GM23248 (cell line): ENCODE data around the gene PDE4C. TPM values are rescaled to one million over a fixed set of nuclear protein-coding genes. Genes with fewer than 3 reads are reported as not detected.
"Not testable (repeated sequence)": the region's sequence is repeated elsewhere in the genome, so short reads cannot be mapped to it uniquely, and the experiment has no call there.

Experiments used
- DNase-seq: peaks from one replicate; pipeline ENCODE4 v3.0.0-alpha.2; 2015
- H2AFZ ChIP-seq: fragments of 200-600 bp; sonication (generic); 2 replicates; pipeline ENCODE4 v1.6.1; 2016; ENCODE audit warnings: antibody characterized with exemption
- H3F3A ChIP-seq: fragments of 200-600 bp; sonication (generic); 2 replicates; pipeline ENCODE4 v1.6.1; 2016; ENCODE audit warnings: mild to moderate bottlenecking, antibody characterized with exemption, mixed run types; ENCODE audit not compliant: insufficient read depth
- H3K27ac ChIP-seq: fragments of 200-600 bp; sonication (generic); 2 replicates; pipeline ENCODE4 v1.5.1; 2016; ENCODE audit warnings: mild to moderate bottlenecking
- H3K27me3 ChIP-seq: fragments of 200-600 bp; sonication (generic); replicated peaks from 2 replicates; pipeline ENCODE4 v1.6.1; 2016; ENCODE audit warnings: mild to moderate bottlenecking; ENCODE audit not compliant: insufficient read depth
- H3K36me3 ChIP-seq: fragments of 200-600 bp; sonication (generic); 2 replicates; pipeline ENCODE4 v1.6.1; 2016; ENCODE audit warnings: low read depth, mild to moderate bottlenecking
- H3K4me1 ChIP-seq: fragments of 200-600 bp; sonication (generic); 2 replicates; pipeline ENCODE4 v1.6.1; 2016; ENCODE audit warnings: mild to moderate bottlenecking; ENCODE audit not compliant: insufficient read depth
- H3K4me2 ChIP-seq: fragments of 200-600 bp; sonication (generic); one replicate; pipeline ENCODE4 v1.6.1; 2016; ENCODE audit warnings: mild to moderate bottlenecking; ENCODE audit not compliant: unreplicated experiment
- H3K4me3 ChIP-seq: fragments of 200-600 bp; sonication (generic); 2 replicates; pipeline ENCODE4 v1.5.1; 2016; ENCODE audit warnings: mild to moderate bottlenecking
- H3K79me2 ChIP-seq: fragments of 200-600 bp; sonication (generic); 2 replicates; pipeline ENCODE4 v1.6.1; 2016; ENCODE audit warnings: mild to moderate bottlenecking; ENCODE audit not compliant: insufficient read depth
- H3K9ac ChIP-seq: fragments of 200-600 bp; sonication (generic); 2 replicates; pipeline ENCODE4 v1.6.1; 2016; ENCODE audit warnings: mild to moderate bottlenecking
- H3K9me2 ChIP-seq: fragments of 200-600 bp; sonication (generic); 2 replicates; pipeline ENCODE4 v1.6.1; 2016; ENCODE audit warnings: mixed run types, mild to moderate bottlenecking, moderate library complexity; ENCODE audit not compliant: insufficient read depth
- H3K9me3 ChIP-seq: fragments of 200-600 bp; sonication (generic); one replicate; pipeline ENCODE4 v1.6.1; 2017; ENCODE audit warnings: low read depth
- H4K20me1 ChIP-seq: fragments of 200-600 bp; sonication (generic); 2 replicates; pipeline ENCODE4 v1.6.0; 2016; ENCODE audit not compliant: insufficient read depth
- EZH2 ChIP-seq: fragments of 200-600 bp; sonication (generic); IDR thresholded peaks from 2 replicates; pipeline ENCODE4 v1.6.1; 2018; ENCODE audit warnings: antibody characterized with exemption, mild to moderate bottlenecking; ENCODE audit not compliant: insufficient read depth, poor library complexity, severe bottlenecking
- EZH2phosphoT487 ChIP-seq: fragments of 200-600 bp; sonication (generic); IDR thresholded peaks from 2 replicates; pipeline ENCODE4 v1.6.1; 2018; ENCODE audit warnings: antibody characterized with exemption, moderate library complexity, mild to moderate bottlenecking, low read depth; ENCODE audit not compliant: insufficient read depth
- WGBS, 2 experiments: methylation state at CpG; one replicate each; pipeline ENCODE4 v1.1.6; 2015 to 2017; ENCODE audit warnings: low lambda C conversion rate in 2 of 2, low coverage in 1 of 2; ENCODE audit errors: missing lambda C conversion rate in 2 of 2; 5-methylcytosine and 5-hydroxymethylcytosine counted together
- in situ Hi-C: fragments of 300-500 bp; cut with MboI; formaldehyde crosslinking; loops from 2 replicates; pipeline ENCODE4 v1.15.0; 2020
- polyA plus RNA-seq: library from polyadenylated mRNA; unstranded; fragments of >200 nt; fragmentation: Nextera tagmentation; extraction: Ambion mirVana; gene quantifications from 2 replicates; pipeline ENCODE4 v1.2.1, GENCODE V29; 2016
- total RNA-seq: library from RNA; depleted of rRNA; stranded (reverse); fragments of >200 nt; shearing (Covaris generic); gene quantifications from 2 replicates; pipeline ENCODE4 v1.2.3, GENCODE V29; 2014

The PDE4C gene
- total and polyA plus RNA-seq, 2 experiments from 2014 or later, result 0.22 to 0.40 TPM

GRCh38 chr19:18218159-18218558 is 8.1 kb downstream of the PDE4C start:
- in situ Hi-C loops, result no loop called here
- no peaks in the 10 kb centered on the region for H3K9me3 ChIP-seq
- no peaks in the 10 kb centered on the region for H3K27me3 ChIP-seq
- H3K9ac ChIP-seq, result no peak overlapping the region
- no peaks in the 10 kb centered on the region for H3K9me2 ChIP-seq
- no peak overlapping the region for H3K4me3 ChIP-seq
- H3K4me1 ChIP-seq, result peaks cover 5% of the 10 kb centered on the region
- no peaks in the 10 kb centered on the region for H3K36me3 ChIP-seq
- no peak overlapping the region for H2AFZ ChIP-seq
- no peak overlapping the region for H3K4me2 ChIP-seq
- H4K20me1 ChIP-seq, result no peaks in the 10 kb centered on the region
- no peak overlapping the region for H3K27ac ChIP-seq
- peaks cover 11% of the 10 kb centered on the region for H3F3A ChIP-seq
- no peaks in the 10 kb centered on the region for H3K79me2 ChIP-seq
- 82 to 86% methylated on average over 16 to 17 of the region's 17 CpGs for WGBS, 2 experiments
- TF ChIP-seq EZH2, result no peak
- TF ChIP-seq EZH2phosphoT487, result no peak
- DNase-seq, result no peak

DNA sequence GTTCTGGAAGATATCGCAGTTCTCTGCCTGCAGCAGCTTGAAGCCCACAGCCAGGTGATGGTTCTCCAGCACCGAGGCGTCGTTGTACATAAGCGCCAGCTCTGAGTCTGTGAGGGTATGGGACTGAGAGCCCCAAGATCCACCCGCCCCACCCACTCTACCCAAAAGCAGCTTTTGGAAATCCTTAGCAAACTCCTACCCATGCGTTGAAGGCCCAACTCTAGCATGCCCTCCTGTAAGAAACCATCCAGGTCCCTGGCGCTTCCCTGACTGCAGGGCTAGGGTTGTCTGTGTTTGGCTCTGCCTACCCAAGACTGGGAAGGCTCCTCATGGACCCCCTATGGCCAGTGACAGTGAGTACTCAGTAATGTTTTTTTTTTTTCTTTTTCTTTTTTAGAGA is 9.4 kb downstream of the PDE4C start:
- H3K4me2 ChIP-seq, result no peak overlapping the region
- H3K4me1 ChIP-seq, result peaks cover 5% of the 10 kb centered on the region
- H3K79me2 ChIP-seq, result no peaks in the 10 kb centered on the region
- H3K9me2 ChIP-seq, result no peaks in the 10 kb centered on the region
- in situ Hi-C loops, result no loop called here
- no peak overlapping the region for H3K4me3 ChIP-seq
- 90 to 93% methylated on average over 8 of the region's 8 CpGs for WGBS, 2 experiments
- H3K27me3 ChIP-seq, result no peaks in the 10 kb centered on the region
- H3F3A ChIP-seq, result peaks cover 11% of the 10 kb centered on the region
- H2AFZ ChIP-seq, result no peak overlapping the region
- H3K36me3 ChIP-seq, result no peaks in the 10 kb centered on the region
- no peak overlapping the region for H3K9ac ChIP-seq
- no peak for TF ChIP-seq EZH2phosphoT487
- no peak for TF ChIP-seq EZH2
- no peak for DNase-seq
- H4K20me1 ChIP-seq, result no peaks in the 10 kb centered on the region
- no peak overlapping the region for H3K27ac ChIP-seq
- no peaks in the 10 kb centered on the region for H3K9me3 ChIP-seq

GRCh38 chr19:18214779-18215433 is 11.3 kb downstream of the PDE4C start:
- Histone ChIP-seq H2AFZ (peak overlapping the region; percentile 34; the same call in 1 of the 2 replicates), H3K79me2 (no peaks in the 10 kb centered on the region), H3K9ac (no peak overlapping the region), H3K9me2 (no peaks in the 10 kb centered on the region), H3K27ac (peak overlapping the region; percentile 18; the same call in 1 of the 2 replicates), H3K4me2 (no peak overlapping the region), H3K4me3 (no peak overlapping the region), H3K27me3 (no peaks in the 10 kb centered on the region), H3K9me3 (no peaks in the 10 kb centered on the region), H3K36me3 (no peaks in the 10 kb centered on the region), H3F3A (peaks cover 11% of the 10 kb centered on the region), H4K20me1 (no peaks in the 10 kb centered on the region), H3K4me1 (peaks cover 8% of the 10 kb centered on the region)
- in situ Hi-C loops, result no loop called here
- no peak for TF ChIP-seq EZH2phosphoT487
- TF ChIP-seq EZH2, result no peak
- peak; percentile 86 for DNase-seq
- 37 to 43% methylated on average over 7 of the region's 7 CpGs for WGBS, 2 experiments

- no peaks in the 10 kb centered on the region for H3K36me3 ChIP-seq
- H3K9ac ChIP-seq, result no peak overlapping the region
- H3K9me3 ChIP-seq, result no peaks in the 10 kb centered on the region
- H3K4me1 ChIP-seq, result peaks cover 16% of the 10 kb centered on the region
- H2AFZ ChIP-seq, result no peak overlapping the region
- no peak overlapping the region for H3K4me2 ChIP-seq
- DNase-seq, result no peak
- no peak overlapping the region for H3K27ac ChIP-seq
- H4K20me1 ChIP-seq, result no peaks in the 10 kb centered on the region
- no peak overlapping the region for H3K4me3 ChIP-seq
- H3K27me3 ChIP-seq, result no peaks in the 10 kb centered on the region
- no peaks in the 10 kb centered on the region for H3K79me2 ChIP-seq
- peaks cover 16% of the 10 kb centered on the region for H3F3A ChIP-seq
- TF ChIP-seq EZH2phosphoT487 (no peak), EZH2 (no peak)
- WGBS, 2 experiments, result 79 to 80% methylated on average over 14 of the region's 14 CpGs
- in situ Hi-C loops, result no loop called here
- no peaks in the 10 kb centered on the region for H3K9me2 ChIP-seq
These were observed 14.6 kb downstream of the PDE4C start for GRCh38 chr19:18211683-18212082.

GRCh38 chr19:18209912-18210311 is 16.3 kb downstream of the PDE4C start:
- H3K9ac ChIP-seq, H3K4me3 ChIP-seq, H3K9me2 ChIP-seq, in situ Hi-C loops, H3K79me2 ChIP-seq, H3K27ac ChIP-seq, H3K9me3 ChIP-seq, H4K20me1 ChIP-seq, H3K4me2 ChIP-seq, H3K27me3 ChIP-seq, H3K36me3 ChIP-seq, DNase-seq, H2AFZ ChIP-seq: not testable (repeated sequence)
- Histone ChIP-seq H3F3A (peaks cover 12% of the 10 kb centered on the region), H3K4me1 (peaks cover 18% of the 10 kb centered on the region)
- 79 to 84% methylated on average over 5 of the region's 5 CpGs for WGBS, 2 experiments
